ENCODE data around the gene DENND5B. TPM values are rescaled to one million over a fixed set of nuclear protein-coding genes. Genes with fewer than 3 reads are reported as not detected.

The DENND5B gene
- total RNA-seq, 1 experiment from 2014 or later, result 13.8 TPM

DNA sequence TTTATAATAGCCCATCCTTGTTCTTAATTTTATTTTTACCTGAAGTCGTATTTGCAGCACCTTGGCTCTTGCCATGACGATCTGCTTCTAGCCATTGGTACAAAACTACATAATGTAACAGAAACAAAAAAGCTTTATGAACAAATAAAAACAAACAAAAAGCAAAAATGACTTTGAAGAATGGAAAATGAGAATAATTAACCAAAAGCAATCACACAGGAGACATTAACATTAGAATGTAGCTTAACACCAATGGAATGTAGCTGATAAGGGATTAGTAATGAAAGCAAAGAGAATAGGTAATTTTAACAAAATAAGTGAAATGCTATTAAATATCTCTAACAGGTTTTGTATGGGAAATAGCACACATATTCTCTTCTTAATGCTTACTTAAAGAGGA lies 91.4 kb downstream of the DENND5B start:
- Mint-ChIP-seq H3K27ac (peak overlapping the region; percentile 94), H3K27me3 (ENCODE audit: low read depth) (no peaks in the 10 kb centered on the region), H3K4me1 (peaks cover 42% of the 10 kb centered on the region), H3K36me3 (peaks cover 10% of the 10 kb centered on the region), H3K4me3 (no peak overlapping the region), H3K9me3 (peaks cover 5% of the 10 kb centered on the region)
- DNase-seq (ENCODE audit: low spot score), result no peak
- no peak for ATAC-seq
- ChIA-PET POLR2A (interaction anchor here (0.6 kb wide), 1 partner anchor 79 kb away, joined by 3 read pairs; no protein-coding TSS in a partner anchor), CTCF (interaction anchor here (1.9 kb wide), 1 partner anchor 19 kb away, joined by 4 read pairs; no protein-coding TSS in a partner anchor)
- TF ChIP-seq ERG (CRISPR knock-in tag; IDR thresholded peaks at IDR 0.05) (no peak), E2F4 (CRISPR knock-in tag; IDR thresholded peaks at IDR 0.05; ENCODE audit: borderline replicate concordance, low read depth) (no peak), GTF2I (CRISPR knock-in tag; conservative IDR thresholded peaks at IDR 0.05) (no peak), FOXJ3 (CRISPR knock-in tag; IDR thresholded peaks at IDR 0.05; ENCODE audit: borderline replicate concordance) (no peak), ZNF532 (CRISPR knock-in tag; IDR thresholded peaks at IDR 0.05; ENCODE audit: borderline replicate concordance) (no peak), TEAD1 (CRISPR knock-in tag; IDR thresholded peaks at IDR 0.05) (no peak), ZNF423 (CRISPR knock-in tag; IDR thresholded peaks at IDR 0.05) (no peak), NR3C1 (CRISPR knock-in tag; conservative IDR thresholded peaks at IDR 0.05; ENCODE audit: low read depth) (no peak), JAZF1 (CRISPR knock-in tag; IDR thresholded peaks at IDR 0.05) (no peak), NFATC4 (CRISPR knock-in tag; IDR thresholded peaks at IDR 0.05) (no peak), CREM (CRISPR knock-in tag; IDR thresholded peaks at IDR 0.05) (no peak), ESRRA (CRISPR knock-in tag; IDR thresholded peaks at IDR 0.05; ENCODE audit: borderline replicate concordance) (no peak), FOXP1 (CRISPR knock-in tag; IDR thresholded peaks at IDR 0.05; ENCODE audit: borderline replicate concordance) (no peak), TP53 (CRISPR knock-in tag; IDR thresholded peaks at IDR 0.05) (no peak), ZNF232 (CRISPR knock-in tag; IDR thresholded peaks at IDR 0.05) (no peak), MYBL2 (CRISPR knock-in tag; IDR thresholded peaks at IDR 0.05) (no peak)
- TF ChIP-seq, protein P1, sequence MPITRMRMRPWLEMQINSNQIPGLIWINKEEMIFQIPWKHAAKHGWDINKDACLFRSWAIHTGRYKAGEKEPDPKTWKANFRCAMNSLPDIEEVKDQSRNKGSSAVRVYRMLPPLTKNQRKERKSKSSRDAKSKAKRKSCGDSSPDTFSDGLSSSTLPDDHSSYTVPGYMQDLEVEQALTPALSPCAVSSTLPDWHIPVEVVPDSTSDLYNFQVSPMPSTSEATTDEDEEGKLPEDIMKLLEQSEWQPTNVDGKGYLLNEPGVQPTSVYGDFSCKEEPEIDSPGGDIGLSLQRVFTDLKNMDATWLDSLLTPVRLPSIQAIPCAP (CRISPR knock-in tag; IDR thresholded peaks at IDR 0.05), result no peak
- TF ChIP-seq, protein P2, sequence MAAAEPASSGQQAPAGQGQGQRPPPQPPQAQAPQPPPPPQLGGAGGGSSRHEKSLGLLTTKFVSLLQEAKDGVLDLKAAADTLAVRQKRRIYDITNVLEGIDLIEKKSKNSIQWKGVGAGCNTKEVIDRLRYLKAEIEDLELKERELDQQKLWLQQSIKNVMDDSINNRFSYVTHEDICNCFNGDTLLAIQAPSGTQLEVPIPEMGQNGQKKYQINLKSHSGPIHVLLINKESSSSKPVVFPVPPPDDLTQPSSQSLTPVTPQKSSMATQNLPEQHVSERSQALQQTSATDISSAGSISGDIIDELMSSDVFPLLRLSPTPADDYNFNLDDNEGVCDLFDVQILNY (CRISPR knock-in tag; IDR thresholded peaks at IDR 0.05), result no peak
- TF ChIP-seq, protein P3, sequence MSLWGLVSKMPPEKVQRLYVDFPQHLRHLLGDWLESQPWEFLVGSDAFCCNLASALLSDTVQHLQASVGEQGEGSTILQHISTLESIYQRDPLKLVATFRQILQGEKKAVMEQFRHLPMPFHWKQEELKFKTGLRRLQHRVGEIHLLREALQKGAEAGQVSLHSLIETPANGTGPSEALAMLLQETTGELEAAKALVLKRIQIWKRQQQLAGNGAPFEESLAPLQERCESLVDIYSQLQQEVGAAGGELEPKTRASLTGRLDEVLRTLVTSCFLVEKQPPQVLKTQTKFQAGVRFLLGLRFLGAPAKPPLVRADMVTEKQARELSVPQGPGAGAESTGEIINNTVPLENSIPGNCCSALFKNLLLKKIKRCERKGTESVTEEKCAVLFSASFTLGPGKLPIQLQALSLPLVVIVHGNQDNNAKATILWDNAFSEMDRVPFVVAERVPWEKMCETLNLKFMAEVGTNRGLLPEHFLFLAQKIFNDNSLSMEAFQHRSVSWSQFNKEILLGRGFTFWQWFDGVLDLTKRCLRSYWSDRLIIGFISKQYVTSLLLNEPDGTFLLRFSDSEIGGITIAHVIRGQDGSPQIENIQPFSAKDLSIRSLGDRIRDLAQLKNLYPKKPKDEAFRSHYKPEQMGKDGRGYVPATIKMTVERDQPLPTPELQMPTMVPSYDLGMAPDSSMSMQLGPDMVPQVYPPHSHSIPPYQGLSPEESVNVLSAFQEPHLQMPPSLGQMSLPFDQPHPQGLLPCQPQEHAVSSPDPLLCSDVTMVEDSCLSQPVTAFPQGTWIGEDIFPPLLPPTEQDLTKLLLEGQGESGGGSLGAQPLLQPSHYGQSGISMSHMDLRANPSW (CRISPR knock-in tag; conservative IDR thresholded peaks at IDR 0.05; ENCODE audit: low read depth), result no peak
